Stimulated activated effector memory CD8-positive, alpha-beta T cell treated with anti-CD3 and anti-CD28 coated beads, Interleukin-12 subunit alpha, Interleukin-12 subunit beta, amount 100 ng/mL, for 72 hours (primary cell): Measurements from ENCODE around the gene MCOLN2.
"Not testable (repeated sequence)": the region's sequence is repeated elsewhere in the genome, so short reads cannot be mapped to it uniquely, and the experiment has no call there.

Source experiments
- ATAC-seq: fragments of 150-1000 bp; cut with Tn5 transposase; 2 replicates; pipeline ENCODE4 v1.10.0; 2021
- DNase-seq, 2 donors: peaks; one replicate each; pipeline ENCODE4 v3.0.0; 2021 to 2022; ENCODE audit warnings: low spot score in 2 of 2
- H3K27ac Mint-ChIP-seq: one replicate; pipeline ENCODE4 v1.8.0; 2022; ENCODE audit warnings: mild to moderate bottlenecking, mixed read lengths
- H3K36me3 Mint-ChIP-seq: one replicate; pipeline ENCODE4 v1.8.0; 2022; ENCODE audit warnings: mild to moderate bottlenecking, mixed read lengths
- H3K4me1 Mint-ChIP-seq: one replicate; pipeline ENCODE4 v1.8.0; 2022; ENCODE audit warnings: mixed read lengths
- H3K4me3 Mint-ChIP-seq: one replicate; pipeline ENCODE4 v1.8.0; 2022; ENCODE audit warnings: mild to moderate bottlenecking, mixed read lengths
- H3K9me3 Mint-ChIP-seq: one replicate; pipeline ENCODE4 v1.8.0; 2022; ENCODE audit warnings: mixed read lengths

The MCOLN2 gene

GRCh38 chr1:84908746-84909464 is 88.0 kb downstream of the MCOLN2 start:
- not testable (repeated sequence) for H3K36me3 Mint-ChIP-seq, H3K4me3 Mint-ChIP-seq, H3K9me3 Mint-ChIP-seq, H3K27ac Mint-ChIP-seq, ATAC-seq, H3K4me1 Mint-ChIP-seq, DNase-seq

DNA sequence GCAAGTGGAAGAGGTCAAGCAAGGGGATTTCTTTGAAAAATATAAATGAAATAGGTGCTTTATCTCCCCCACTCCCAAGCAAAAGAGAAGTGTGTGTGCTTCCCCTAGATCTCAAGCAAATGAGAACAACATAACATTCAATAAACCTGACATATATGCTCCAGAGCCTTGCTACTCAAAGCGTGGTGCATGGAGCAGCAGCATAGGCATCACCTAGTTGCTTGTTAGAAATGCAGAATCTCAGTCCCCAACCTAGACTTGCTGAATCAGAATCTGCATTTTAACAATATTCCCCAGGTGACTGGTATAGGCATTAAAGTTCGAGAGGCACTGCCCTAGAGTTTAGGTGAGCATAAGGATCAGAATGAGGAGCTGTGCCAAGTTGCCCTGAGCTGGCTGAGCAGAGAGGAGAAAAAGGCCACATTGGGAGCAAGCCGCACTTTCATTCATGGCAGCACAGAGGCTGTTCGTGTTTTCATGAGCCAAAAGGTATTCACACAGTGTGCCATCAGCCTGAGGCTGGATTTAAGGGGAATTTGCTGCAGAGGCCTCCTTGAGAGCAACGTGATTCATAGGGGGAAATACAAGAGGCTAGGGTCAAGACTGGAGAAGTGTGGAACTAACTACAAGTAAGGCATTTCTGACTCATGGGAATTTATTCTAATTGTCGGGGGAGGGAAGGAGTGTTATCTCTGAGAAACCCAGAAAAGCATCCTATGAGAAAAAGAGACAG is 89.7 kb downstream of the MCOLN2 start:
- ATAC-seq: no peak
- Mint-ChIP-seq H3K27ac (no peak overlapping the region), H3K9me3 (peaks cover 2% of the 10 kb centered on the region), H3K4me1 (no peaks in the 10 kb centered on the region), H3K36me3 (no peaks in the 10 kb centered on the region), H3K4me3 (no peak overlapping the region)
- no peak for DNase-seq

DNA sequence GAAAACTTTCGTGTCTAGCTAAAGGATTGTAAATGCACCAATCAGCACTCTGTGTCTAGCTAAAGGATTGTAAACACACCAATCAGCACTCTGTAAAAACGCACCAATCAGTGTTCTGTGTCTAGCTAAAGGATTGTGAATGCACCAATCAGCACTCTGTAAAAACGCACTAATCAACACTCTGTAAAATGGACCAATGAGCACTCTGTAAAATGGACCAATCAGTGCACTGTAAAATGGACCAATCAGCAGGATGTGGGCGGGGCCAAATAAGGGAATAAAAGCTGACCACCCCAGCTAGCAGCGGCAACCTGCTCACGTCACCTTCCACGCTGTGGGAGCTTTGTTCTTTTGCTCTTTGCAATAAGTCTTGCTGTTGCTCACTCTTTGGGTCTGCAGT is 94.2 kb downstream of the MCOLN2 start:
- H3K9me3 Mint-ChIP-seq, H3K27ac Mint-ChIP-seq, H3K4me1 Mint-ChIP-seq, H3K36me3 Mint-ChIP-seq, ATAC-seq, H3K4me3 Mint-ChIP-seq, DNase-seq: not testable (repeated sequence)

- H3K4me3 Mint-ChIP-seq: no peak overlapping the region
- no peaks in the 10 kb centered on the region for H3K4me1 Mint-ChIP-seq
- no peak overlapping the region for H3K27ac Mint-ChIP-seq
- no peak for ATAC-seq
- H3K9me3 Mint-ChIP-seq: peaks cover 4% of the 10 kb centered on the region
- H3K36me3 Mint-ChIP-seq: no peaks in the 10 kb centered on the region
- no peak for DNase-seq
These were observed 96.9 kb downstream of the MCOLN2 start for GRCh38 chr1:84899969-84900368.

DNA sequence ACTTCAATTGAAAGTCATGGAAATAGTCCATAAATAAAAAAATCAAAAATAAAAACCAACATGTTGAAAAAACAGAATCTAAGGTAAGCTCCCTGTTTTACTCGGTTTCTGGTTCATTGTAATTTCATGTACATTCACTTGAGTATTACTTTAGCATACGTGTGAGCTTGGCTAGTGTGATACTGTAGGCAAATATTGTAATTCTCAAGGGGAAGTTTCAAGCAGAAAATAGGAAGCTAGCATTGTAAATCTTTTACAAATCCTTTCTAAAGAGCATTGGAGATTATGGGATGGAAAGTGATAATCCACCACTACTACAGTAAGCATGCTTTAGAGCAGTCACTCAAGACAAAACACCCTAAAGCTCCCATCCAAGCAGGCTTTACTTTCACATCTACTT is 100.6 kb downstream of the MCOLN2 start:
- H3K4me3 Mint-ChIP-seq: no peak overlapping the region
- no peaks in the 10 kb centered on the region for H3K36me3 Mint-ChIP-seq
- no peak overlapping the region for H3K27ac Mint-ChIP-seq

GRCh38 chr1:84892705-84893618 is 104.0 kb downstream of the MCOLN2 start, which contains the start of gene LPAR3:
Gene LPAR3, minus strand, starts transcription at chr1:84893206. Its CDS starts 27,086 bp downstream, at chr1:84866120.
- Mint-ChIP-seq H3K4me3 (peak within 1 kb of the TSS; percentile 57), H3K36me3 (no peaks in the 10 kb centered on the region), H3K4me1 (peaks cover 18% of the 10 kb centered on the region), H3K9me3 (no peaks in the 10 kb centered on the region), H3K27ac (no peak within 1 kb of the TSS)
- DNase-seq (peak in 1 of 2 donors; percentile 53), ATAC-seq (peak; percentile 36)

More for the DNA sequence above, 100.6 kb downstream of the MCOLN2 start:
- Mint-ChIP-seq H3K4me1 (peaks cover 9% of the 10 kb centered on the region), H3K9me3 (no peaks in the 10 kb centered on the region)
- DNase-seq: no peak
- no peak for ATAC-seq

DNA sequence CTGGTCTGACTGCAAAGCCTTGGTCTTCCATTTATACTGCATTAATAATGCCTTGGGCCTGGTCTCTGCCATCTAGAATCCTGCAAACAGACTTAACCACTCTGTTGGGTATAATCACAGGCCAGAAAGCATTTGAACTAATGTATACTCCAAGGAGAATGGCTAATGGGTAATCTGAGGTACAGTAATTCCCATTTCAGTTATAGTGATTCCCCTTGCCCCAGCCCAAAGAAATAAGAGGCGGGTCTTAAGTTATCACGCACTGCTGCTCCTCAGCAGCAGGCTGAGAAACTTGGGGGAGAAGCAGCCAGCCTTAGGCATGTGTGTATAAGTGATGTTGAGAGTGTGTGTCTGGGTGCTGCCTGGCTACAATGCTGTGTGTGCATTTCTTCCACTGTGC is 106.3 kb downstream of the MCOLN2 start:
- DNase-seq (no peak), ATAC-seq (no peak)
- Mint-ChIP-seq H3K4me3 (no peak overlapping the region), H3K36me3 (no peaks in the 10 kb centered on the region), H3K9me3 (no peaks in the 10 kb centered on the region), H3K27ac (no peak overlapping the region), H3K4me1 (peaks cover 18% of the 10 kb centered on the region)

GRCh38 chr1:84889437-84889836 is 107.5 kb downstream of the MCOLN2 start:
- no peak for DNase-seq
- Mint-ChIP-seq H3K9me3 (no peaks in the 10 kb centered on the region), H3K4me1 (peaks cover 18% of the 10 kb centered on the region), H3K36me3 (no peaks in the 10 kb centered on the region), H3K4me3 (no peak overlapping the region), H3K27ac (no peak overlapping the region)
- no peak for ATAC-seq

- no peak for DNase-seq
- ATAC-seq: peak; percentile 87
- Mint-ChIP-seq H3K27ac (no peak overlapping the region), H3K4me1 (peaks cover 13% of the 10 kb centered on the region), H3K4me3 (no peak overlapping the region), H3K36me3 (no peaks in the 10 kb centered on the region), H3K9me3 (no peaks in the 10 kb centered on the region)
These were observed 108.2 kb downstream of the MCOLN2 start for GRCh38 chr1:84888753-84889152.

- no peak for ATAC-seq
- Mint-ChIP-seq H3K4me1 (peaks cover 8% of the 10 kb centered on the region), H3K36me3 (no peaks in the 10 kb centered on the region), H3K27ac (no peak overlapping the region), H3K9me3 (no peaks in the 10 kb centered on the region), H3K4me3 (no peak overlapping the region)
- no peak for DNase-seq
These were observed 109.5 kb downstream of the MCOLN2 start for GRCh38 chr1:84887261-84887934.

DNA sequence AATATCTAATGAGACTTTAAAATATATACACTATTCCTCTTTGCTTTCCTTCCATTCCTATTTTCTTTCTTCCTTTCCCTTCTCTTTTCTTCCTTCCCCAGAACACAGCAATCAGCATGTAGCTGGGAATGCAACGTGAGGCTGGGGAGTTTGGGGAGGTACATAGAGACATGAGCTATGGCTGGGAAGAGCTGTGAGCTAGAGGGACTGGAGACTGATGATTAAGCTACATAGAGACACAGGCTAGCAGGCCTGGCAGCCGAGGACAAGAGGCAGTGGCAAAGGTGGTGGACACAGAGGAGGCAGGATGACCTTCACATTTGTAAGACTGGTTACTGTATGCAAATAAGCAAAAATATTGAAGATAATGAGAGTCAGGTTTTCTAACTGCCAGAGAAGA is 111.4 kb downstream of the MCOLN2 start:
- no peak overlapping the region for H3K27ac Mint-ChIP-seq
- ATAC-seq (no peak), DNase-seq (no peak)
- peaks cover 8% of the 10 kb centered on the region for H3K4me1 Mint-ChIP-seq
- no peaks in the 10 kb centered on the region for H3K36me3 Mint-ChIP-seq
- no peaks in the 10 kb centered on the region for H3K9me3 Mint-ChIP-seq
- no peak overlapping the region for H3K4me3 Mint-ChIP-seq

GRCh38 chr1:84884671-84885389 is 112.1 kb downstream of the MCOLN2 start:
- no peaks in the 10 kb centered on the region for H3K36me3 Mint-ChIP-seq
- DNase-seq (no peak), ATAC-seq (no peak)
- H3K27ac Mint-ChIP-seq: no peak overlapping the region
- no peaks in the 10 kb centered on the region for H3K9me3 Mint-ChIP-seq
- H3K4me3 Mint-ChIP-seq: no peak overlapping the region
- H3K4me1 Mint-ChIP-seq: peaks cover 8% of the 10 kb centered on the region

- DNase-seq (peak in 1 of 2 donors; percentile 12), ATAC-seq (no peak)
- no peak overlapping the region for H3K4me3 Mint-ChIP-seq
- peaks cover 2% of the 10 kb centered on the region for H3K4me1 Mint-ChIP-seq
- no peaks in the 10 kb centered on the region for H3K36me3 Mint-ChIP-seq
- H3K27ac Mint-ChIP-seq: no peak overlapping the region
- no peaks in the 10 kb centered on the region for H3K9me3 Mint-ChIP-seq
These were observed 113.6 kb downstream of the MCOLN2 start for GRCh38 chr1:84883286-84883685.

DNA sequence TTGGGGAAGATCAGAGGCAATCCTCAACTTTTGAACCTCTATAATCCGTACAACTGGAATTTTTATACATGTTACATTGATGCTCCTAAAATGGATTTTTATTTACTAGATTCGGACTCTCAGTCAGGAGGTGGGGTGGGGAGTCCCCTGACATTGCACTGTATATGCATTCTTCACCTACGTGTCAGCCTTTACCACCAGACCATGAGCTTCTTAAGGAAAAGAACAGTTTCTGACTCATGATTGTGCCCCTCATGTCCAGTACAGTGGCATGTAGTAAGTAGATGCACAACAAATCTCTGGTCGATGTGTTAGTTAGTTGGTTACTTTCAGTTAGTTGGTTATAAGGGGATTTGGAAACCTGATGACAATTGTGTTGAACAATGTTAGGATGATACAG is 119.3 kb downstream of the MCOLN2 start:
- Mint-ChIP-seq H3K36me3 (no peaks in the 10 kb centered on the region), H3K9me3 (no peaks in the 10 kb centered on the region), H3K4me1 (peaks cover 19% of the 10 kb centered on the region), H3K4me3 (no peak overlapping the region), H3K27ac (no peak overlapping the region)
- ATAC-seq (no peak), DNase-seq (no peak)
